ENCODE data around the gene GREB1. TPM values are rescaled to one million over a fixed set of nuclear protein-coding genes. Genes with fewer than 3 reads are reported as not detected.

GREB1 gene
- polyA plus RNA-seq, 1 donor from 2014 or later: 17.2 TPM

- no peaks in the 10 kb centered on the region for H3K9me2 ChIP-seq (ENCODE audit: insufficient read depth, low read length)
- H3K36me3 ChIP-seq (ENCODE audit: insufficient read depth, low read length): no peaks in the 10 kb centered on the region
- H3K4me2 ChIP-seq (ENCODE audit: low read length): no peak overlapping the region
- no peaks in the 10 kb centered on the region for H3K27me3 ChIP-seq (ENCODE audit: insufficient read depth, low read depth, low read length)
- H2AFZ ChIP-seq (ENCODE audit: low read depth, low read length): no peak overlapping the region
- no peak for TF ChIP-seq TAF1 (IDR thresholded peaks at IDR 0.05; ENCODE audit: low read depth)
- TF ChIP-seq, protein P1, sequence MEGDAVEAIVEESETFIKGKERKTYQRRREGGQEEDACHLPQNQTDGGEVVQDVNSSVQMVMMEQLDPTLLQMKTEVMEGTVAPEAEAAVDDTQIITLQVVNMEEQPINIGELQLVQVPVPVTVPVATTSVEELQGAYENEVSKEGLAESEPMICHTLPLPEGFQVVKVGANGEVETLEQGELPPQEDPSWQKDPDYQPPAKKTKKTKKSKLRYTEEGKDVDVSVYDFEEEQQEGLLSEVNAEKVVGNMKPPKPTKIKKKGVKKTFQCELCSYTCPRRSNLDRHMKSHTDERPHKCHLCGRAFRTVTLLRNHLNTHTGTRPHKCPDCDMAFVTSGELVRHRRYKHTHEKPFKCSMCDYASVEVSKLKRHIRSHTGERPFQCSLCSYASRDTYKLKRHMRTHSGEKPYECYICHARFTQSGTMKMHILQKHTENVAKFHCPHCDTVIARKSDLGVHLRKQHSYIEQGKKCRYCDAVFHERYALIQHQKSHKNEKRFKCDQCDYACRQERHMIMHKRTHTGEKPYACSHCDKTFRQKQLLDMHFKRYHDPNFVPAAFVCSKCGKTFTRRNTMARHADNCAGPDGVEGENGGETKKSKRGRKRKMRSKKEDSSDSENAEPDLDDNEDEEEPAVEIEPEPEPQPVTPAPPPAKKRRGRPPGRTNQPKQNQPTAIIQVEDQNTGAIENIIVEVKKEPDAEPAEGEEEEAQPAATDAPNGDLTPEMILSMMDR (IDR thresholded peaks at IDR 0.05; ENCODE audit: poor library complexity, severe bottlenecking): no peak
- no peak for TF ChIP-seq EP300 (conservative IDR thresholded peaks at IDR 0.05; ENCODE audit: poor library complexity, severe bottlenecking)
- TF ChIP-seq EZH2 (IDR thresholded peaks at IDR 0.05; ENCODE audit: borderline replicate concordance, insufficient read depth, low read length, poor library complexity, severe bottlenecking): no peak
- no peak for TF ChIP-seq SMC3 (conservative IDR thresholded peaks at IDR 0.05; ENCODE audit: poor library complexity)
- TF ChIP-seq MXI1 (conservative IDR thresholded peaks at IDR 0.05; ENCODE audit: poor library complexity, severe bottlenecking): no peak
- no peak for TF ChIP-seq RAD21 (conservative IDR thresholded peaks at IDR 0.05)
- no peak for TF ChIP-seq POLR2AphosphoS5 (IDR thresholded peaks at IDR 0.05)
- no peak for TF ChIP-seq REST (IDR thresholded peaks at IDR 0.05; ENCODE audit: borderline replicate concordance)
- peaks cover 7% of the 10 kb centered on the region for H3K79me2 ChIP-seq (replicated peaks; ENCODE audit: insufficient read depth, low read length)
- H3K4me3 ChIP-seq (ENCODE audit: low read length): no peak overlapping the region
- no peaks in the 10 kb centered on the region for H3F3A ChIP-seq (ENCODE audit: insufficient read depth, low read length, poor library complexity, severe bottlenecking)
- no peaks in the 10 kb centered on the region for H4K20me1 ChIP-seq (ENCODE audit: insufficient read depth)
- H3K9me3 ChIP-seq (ENCODE audit: low read length): no peaks in the 10 kb centered on the region
- H3K9ac ChIP-seq (ENCODE audit: low read length): no peak overlapping the region
- H3K27ac ChIP-seq (ENCODE audit: low read length): no peak overlapping the region
Observed at GRCh38 chr2:11532416-11533055, 1.3 kb upstream of the GREB1 start.

DNA sequence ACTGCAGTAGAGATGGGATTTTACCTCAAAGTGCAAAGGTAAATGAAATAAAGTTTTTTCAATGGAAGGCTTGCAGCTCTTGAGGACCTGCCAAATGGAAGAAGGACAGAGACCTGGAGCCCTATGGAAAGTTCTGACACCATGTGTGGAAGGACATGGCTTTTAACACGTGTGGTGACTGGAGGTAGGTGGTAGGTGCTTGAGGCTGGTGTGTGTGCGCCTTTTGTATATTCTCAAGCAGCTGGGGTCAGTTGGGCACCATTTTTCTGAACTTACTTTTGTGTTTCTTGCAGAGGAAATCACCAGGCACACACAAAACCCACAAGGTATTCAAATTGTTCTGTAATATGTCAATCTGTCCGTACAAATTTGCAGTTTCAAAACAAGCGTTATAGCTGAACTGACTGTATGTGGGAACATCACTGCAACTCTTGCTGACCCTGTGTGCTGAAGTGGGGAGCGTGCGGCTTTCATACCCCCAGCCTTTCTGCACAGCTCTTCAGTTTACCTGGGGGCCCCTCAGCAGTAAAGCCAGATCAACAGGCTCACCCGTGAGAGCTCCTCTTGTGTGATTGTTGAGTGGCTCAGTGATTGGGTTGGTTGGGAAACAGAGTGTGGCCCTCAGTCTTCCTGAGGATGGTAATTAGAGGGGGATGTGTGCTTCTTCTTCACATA is 363 bp downstream of the GREB1 start:
- H3K27me3 ChIP-seq (ENCODE audit: insufficient read depth, low read depth, low read length): no peaks in the 10 kb centered on the region
- no peaks in the 10 kb centered on the region for H3K36me3 ChIP-seq (ENCODE audit: insufficient read depth, low read length)
- no peaks in the 10 kb centered on the region for H4K20me1 ChIP-seq (ENCODE audit: insufficient read depth)
- H2AFZ ChIP-seq (ENCODE audit: low read depth, low read length): no peak overlapping the region
- H3K4me2 ChIP-seq (ENCODE audit: low read length): no peak overlapping the region
- no peaks in the 10 kb centered on the region for H3K9me3 ChIP-seq (ENCODE audit: low read length)
- H3K9me2 ChIP-seq (ENCODE audit: insufficient read depth, low read length): no peaks in the 10 kb centered on the region
- no peak overlapping the region for H3K27ac ChIP-seq (ENCODE audit: low read length)
- H3K4me3 ChIP-seq (ENCODE audit: low read length): no peak overlapping the region
- no peak overlapping the region for H3K9ac ChIP-seq (ENCODE audit: low read length)
- peaks cover 7% of the 10 kb centered on the region for H3K79me2 ChIP-seq (replicated peaks; ENCODE audit: insufficient read depth, low read length)
- no peaks in the 10 kb centered on the region for H3F3A ChIP-seq (ENCODE audit: insufficient read depth, low read length, poor library complexity, severe bottlenecking)
- TF ChIP-seq EZH2 (IDR thresholded peaks at IDR 0.05; ENCODE audit: borderline replicate concordance, insufficient read depth, low read length, poor library complexity, severe bottlenecking) (no peak), EP300 (conservative IDR thresholded peaks at IDR 0.05; ENCODE audit: poor library complexity, severe bottlenecking) (no peak), RAD21 (conservative IDR thresholded peaks at IDR 0.05) (no peak), MXI1 (conservative IDR thresholded peaks at IDR 0.05; ENCODE audit: poor library complexity, severe bottlenecking) (no peak), POLR2AphosphoS5 (IDR thresholded peaks at IDR 0.05) (no peak), TAF1 (IDR thresholded peaks at IDR 0.05; ENCODE audit: low read depth) (no peak), SMC3 (conservative IDR thresholded peaks at IDR 0.05; ENCODE audit: poor library complexity) (no peak), REST (IDR thresholded peaks at IDR 0.05; ENCODE audit: borderline replicate concordance) (no peak)
- TF ChIP-seq, protein P1 (IDR thresholded peaks at IDR 0.05; ENCODE audit: poor library complexity, severe bottlenecking): no peak

All from neural cell (in vitro differentiated cells).